ENCODE data around the gene GABBR2.

DNA sequence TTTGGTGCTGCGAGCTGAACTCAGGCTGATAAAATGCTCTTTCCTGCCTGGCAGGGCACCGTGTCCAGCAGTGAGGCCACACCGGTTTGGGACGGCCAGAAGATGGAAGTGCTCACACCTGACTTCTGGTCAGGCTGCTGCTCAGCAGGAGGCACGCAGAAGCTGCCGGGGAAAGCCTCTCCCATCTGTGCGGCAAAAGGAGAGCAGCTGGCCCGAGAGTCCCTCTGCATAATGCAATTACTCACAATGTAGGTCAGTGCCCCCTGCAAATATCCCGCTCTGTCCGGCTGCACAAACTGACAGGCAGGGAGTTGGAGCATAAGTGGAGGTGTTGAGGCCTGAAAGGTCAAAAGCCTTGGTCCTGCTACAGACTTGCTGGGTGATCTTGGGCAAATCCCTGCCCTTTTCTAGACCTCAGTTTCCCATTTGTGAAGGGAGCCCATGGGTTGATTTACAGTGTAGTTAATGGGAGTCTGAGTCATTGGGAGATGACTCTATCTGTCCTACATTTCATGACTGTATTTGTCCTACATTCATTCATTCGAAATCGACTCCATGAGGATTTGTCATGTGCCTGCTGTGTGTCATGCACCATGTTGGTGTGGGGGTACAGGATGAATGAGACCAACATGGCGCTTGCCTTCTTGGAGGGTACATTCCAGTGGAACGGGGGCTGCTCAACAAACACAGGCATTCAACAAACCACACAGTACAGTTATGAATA, 391.4 kb downstream of the GABBR2 start:
- TF ChIP-seq, protein P1, sequence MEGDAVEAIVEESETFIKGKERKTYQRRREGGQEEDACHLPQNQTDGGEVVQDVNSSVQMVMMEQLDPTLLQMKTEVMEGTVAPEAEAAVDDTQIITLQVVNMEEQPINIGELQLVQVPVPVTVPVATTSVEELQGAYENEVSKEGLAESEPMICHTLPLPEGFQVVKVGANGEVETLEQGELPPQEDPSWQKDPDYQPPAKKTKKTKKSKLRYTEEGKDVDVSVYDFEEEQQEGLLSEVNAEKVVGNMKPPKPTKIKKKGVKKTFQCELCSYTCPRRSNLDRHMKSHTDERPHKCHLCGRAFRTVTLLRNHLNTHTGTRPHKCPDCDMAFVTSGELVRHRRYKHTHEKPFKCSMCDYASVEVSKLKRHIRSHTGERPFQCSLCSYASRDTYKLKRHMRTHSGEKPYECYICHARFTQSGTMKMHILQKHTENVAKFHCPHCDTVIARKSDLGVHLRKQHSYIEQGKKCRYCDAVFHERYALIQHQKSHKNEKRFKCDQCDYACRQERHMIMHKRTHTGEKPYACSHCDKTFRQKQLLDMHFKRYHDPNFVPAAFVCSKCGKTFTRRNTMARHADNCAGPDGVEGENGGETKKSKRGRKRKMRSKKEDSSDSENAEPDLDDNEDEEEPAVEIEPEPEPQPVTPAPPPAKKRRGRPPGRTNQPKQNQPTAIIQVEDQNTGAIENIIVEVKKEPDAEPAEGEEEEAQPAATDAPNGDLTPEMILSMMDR (conservative IDR thresholded peaks at IDR 0.05) = no peak
- no peak for TF ChIP-seq ZFX (IDR thresholded peaks at IDR 0.05)
